Right forelimb (tissue), 1 donor: Measurements from ENCODE around the gene DNAI1.
"Not testable (repeated sequence)": the region's sequence is repeated elsewhere in the genome, so short reads cannot be mapped to it uniquely, and the experiment has no call there.

Experiments used
- DNase-seq: peaks from one replicate; pipeline ENCODE4 v3.0.0-alpha.2; 2018

The DNAI1 gene

GRCh38 chr9:34451135-34451534 is 7.5 kb upstream of the DNAI1 start:
- no peak for DNase-seq

- DNase-seq, result no peak
Measured at GRCh38 chr9:34451545-34451944, 7.1 kb upstream of the DNAI1 start.

DNA sequence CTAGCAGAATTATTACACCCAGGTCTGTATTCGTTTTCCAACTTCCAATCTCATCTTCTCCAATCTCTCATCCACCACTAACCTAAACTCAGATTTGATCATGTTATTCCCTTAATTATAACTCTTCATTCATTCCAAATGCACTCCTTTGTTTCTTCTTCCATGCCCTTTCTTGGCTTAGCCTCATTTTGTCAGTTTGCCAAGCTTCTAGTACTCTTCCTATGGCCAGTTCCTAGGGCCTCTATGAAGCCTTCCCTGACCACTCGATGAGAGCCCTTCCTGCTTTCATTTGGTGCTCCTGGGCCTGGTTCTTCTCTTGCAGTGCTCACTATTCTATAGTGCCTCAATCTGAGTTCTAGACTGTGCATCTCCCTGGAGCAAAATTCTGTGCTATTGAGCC is 6.0 kb upstream of the DNAI1 start:
- no peak for DNase-seq

DNA sequence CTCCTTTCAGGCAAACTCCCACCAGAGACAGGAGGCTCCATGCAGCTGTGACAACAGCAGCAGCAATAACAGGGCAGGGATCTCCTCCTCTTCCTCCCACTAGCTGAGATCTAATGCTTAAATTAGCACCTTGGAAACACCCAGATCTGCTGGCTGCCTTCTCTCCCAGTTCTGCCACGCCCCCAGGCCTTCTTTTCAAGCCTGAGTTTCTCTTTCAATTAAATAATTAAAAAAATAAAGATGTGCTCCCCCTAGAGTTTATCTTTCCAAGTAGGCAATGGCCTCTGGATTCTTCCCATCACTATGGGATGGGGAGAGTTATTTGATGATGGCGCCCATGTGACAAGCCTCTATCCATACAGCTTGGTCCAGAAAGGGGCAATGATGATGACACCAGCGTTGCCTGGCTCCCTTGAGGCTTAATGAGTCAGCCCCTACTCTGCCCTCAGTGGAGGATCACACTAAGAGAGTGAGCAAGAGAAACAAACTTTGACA is 4.0 kb upstream of the DNAI1 start:
- DNase-seq, result no peak

DNA sequence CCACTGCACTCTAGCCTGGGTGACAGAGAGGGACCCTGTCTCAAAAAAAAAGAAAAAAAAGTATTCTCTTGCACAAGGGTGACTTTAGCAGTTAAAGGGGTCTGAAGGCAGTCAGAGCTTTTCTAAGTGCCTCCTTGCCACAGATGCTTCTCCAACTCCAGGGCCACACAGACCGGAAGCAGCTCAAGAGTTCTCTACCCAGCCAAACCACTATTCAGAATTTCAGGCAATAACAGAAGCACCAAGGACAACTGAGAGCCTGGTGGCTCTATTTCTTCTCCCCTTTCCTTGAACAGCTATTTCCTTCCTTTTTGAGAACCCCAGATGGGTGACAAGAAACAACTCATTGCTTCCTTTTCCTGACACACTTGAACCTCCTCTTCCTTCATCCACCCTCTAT is 2.5 kb upstream of the DNAI1 start:
- DNase-seq, result no peak

DNA sequence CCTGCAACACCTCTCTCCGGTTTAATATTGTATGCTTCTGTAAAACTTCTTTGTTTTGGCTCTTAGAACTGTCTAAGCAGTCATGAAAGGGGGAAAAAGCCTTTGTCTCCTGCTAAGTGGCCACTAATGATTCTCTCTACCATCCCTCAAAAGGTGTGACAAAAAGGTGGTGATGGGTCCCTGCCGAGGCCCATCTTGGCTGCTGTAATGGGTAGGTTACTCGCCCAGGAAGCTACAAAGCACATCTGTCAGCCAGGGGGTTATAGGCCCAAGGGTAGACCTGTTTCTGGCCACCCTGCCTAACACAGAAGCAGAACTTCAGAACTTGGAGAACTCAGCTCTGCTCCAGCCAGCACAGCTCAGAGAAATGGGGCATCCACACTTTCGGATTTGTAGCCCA is 1.9 kb upstream of the DNAI1 start:
- no peak for DNase-seq

DNA sequence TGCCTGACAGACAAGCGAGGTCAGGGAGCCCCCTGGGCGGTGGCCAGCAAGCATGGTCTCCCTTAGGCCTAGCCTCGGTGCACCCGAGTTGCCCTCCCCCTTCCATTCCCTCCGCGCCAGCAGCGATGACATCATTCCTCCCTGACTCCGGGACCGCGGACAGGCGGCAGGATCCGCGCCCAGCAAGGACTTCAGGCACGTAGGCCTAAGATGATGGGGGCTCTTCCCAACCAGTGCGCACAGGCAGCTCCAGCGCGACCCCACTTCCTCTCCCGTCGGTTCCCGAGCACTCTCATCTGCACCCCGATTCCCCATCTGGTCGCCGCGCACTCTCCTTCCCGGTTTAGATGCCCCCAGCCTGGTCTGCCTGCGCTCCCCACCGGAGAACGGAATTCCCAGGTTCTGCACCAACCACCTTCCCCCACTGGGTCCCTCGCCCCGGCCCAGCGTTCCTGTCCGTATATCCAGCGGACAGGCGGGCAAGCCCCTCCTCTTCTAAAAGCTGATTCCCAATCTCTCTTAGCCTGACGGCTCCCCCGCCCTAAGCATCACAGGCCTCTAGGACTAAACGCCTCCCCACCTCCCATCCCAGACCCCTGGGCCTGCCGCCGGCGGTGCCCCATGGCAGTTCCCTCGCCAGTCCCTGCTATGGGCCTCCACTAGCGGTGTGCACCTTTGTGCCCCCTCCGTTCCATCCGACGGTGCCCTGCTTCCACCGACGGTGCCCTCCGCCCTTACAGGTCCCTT is 1.2 kb upstream of the DNAI1 start:
- DNase-seq, result peak; percentile 64

- DNase-seq, result no peak
Measured at GRCh38 chr9:34458959-34459340, 345 bp downstream of the DNAI1 start.

GRCh38 chr9:34459356-34459755 is 751 bp downstream of the DNAI1 start:
- no peak for DNase-seq

DNA sequence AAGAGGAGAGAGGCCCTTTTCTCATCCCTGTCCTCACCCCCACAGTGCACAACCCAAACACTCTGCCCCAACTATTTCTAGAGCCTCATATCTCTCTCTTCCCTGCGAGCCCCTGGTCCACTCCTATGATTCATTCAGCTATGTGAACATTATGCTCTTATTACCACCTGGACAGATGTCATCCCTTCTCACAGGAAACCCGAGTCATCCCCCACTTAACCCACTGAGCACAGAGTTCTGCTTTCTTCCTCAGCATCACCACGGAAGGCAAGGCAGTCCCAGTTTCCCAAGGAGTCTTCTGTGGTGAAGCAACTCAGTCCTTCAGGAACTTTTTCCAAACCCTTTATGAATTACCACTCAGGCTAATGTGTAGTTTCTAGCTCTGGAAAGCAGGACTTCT is 1.3 kb downstream of the DNAI1 start:
- DNase-seq, result no peak

DNA sequence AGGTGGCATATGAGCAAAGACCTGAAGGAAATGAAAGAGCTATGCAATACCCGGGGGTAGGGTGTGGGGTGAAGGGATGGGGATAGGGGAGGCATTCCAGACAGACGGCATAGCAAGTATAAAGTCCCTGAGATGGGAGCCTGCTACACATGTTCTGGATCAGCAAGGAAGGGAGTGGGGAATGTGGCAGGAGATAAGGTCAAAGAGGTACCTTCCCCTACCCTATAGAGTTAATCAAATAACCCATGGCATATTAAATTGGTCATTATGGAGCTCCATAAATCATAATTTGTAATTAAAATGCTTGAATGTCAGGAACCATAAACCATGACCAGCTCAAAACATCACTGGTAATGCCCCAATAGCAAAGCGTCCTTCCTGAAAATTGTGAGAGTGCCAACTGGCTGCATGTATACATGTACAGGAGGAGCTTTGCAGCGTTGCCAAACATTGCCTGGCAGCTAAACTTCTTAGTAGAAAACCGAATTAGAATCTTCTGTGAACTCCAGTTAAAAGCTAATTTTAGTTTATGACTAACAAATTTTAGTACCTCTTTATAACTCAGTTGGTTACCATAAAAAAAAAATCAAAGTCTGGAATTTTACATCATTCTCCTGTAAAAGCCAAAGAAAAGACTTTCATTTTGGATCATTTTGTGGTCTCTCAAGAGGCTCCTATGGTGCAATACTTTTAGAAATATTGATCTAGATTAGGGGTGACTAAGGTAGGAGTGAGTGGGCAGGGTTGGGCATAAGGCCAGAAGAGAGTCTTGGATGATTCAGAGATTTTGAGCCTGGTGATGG is 4.7 kb downstream of the DNAI1 start:
- DNase-seq, result no peak

DNA sequence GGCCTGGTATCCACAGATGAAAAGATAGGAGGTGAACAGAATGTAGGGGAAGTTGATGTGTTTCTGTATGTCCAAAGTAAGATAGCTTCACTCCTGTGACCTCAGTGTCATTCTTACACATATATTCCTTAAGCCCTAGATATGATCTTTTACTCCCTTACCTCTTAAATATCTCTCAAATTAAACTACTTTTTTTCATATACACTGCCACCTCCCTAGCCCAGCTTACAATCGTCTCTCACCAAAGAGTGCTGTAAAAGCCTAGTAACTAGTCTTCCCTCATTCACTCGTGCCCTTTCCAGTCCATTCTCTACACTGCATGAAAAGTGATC is 5.3 kb downstream of the DNAI1 start:
- no peak for DNase-seq

DNA sequence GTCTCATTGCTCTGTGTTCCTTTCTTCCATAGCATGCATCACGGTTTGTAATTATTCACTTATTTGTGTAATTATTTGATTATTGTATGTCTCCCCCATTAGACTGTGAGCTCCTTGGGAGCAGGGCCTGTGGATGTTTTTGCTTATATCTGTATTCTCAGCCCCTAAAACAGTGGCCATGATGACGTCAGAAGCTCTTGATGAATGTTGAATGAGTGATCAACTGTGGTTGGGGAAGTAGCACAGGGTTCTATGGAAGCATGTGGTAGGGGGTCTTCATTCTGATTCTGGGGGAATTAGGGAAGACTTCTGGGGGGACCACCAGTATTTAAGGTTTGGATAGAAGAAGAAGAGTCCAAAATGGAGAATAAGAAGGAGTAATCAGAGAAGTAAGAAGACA is 6.0 kb downstream of the DNAI1 start:
- DNase-seq, result no peak

DNA sequence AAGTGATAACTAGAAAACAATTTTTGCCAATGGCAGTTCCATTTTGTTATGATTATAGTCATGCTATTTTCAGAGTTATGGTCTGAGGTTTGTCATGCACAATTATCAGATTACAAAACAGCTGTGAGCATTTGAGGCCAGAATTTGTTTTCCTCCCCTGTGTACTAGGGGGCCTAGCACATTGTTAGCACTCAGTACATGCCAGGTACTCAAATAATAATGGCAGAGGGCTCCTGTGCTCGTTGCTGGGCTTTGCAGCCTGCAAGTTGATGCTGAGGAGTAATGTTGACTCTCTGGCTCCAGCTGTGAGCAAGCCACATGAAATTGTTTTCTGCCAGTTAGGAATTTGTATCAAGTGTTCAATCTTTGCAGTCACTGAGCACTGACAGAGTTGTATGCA is 6.9 kb downstream of the DNAI1 start:
- DNase-seq, result no peak

DNA sequence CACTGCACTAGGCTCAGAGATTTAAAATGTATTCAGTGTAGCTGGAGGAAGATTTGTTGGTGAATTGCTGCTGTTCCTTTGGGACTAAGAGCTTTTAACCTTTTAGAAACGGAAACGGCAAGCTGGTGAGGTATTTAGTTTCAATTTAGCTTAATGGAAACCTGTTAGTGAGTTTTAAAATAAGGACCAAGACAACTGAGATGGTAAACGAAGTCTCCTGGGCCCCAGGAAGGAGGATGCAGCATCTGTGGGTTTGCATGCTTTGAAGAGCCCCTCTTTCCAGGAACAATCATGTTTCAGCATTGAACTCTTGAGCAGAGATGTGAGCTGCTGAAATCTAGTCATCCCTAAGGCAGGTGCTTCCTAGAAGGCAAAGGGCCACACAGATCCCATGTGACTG is 16.5 kb downstream of the DNAI1 start:
- DNase-seq, result no peak

GRCh38 chr9:34477541-34477940 is 18.9 kb downstream of the DNAI1 start:
- DNase-seq, result no peak

DNA sequence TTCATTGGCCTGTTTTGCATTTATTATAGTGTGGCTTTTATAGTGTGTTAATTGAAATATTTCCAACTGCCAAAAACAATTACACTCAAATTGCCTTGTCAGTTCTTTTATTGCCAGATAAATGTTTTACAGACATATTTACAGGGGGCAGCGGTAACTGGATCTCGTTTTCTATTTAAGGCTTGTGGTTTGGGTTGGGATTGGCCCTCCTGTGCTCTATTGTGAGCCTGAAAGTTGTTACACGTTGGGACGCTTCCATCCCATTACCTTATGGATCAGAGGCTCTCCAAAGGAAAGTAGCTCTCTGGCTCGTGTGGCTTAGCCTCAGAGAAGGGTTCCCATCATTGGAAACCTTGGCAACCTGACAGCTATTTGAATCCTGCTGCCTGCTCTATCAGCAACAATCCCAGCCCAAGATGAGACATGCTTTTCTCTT is 20.8 kb downstream of the DNAI1 start:
- no peak for DNase-seq

GRCh38 chr9:34481620-34482019 is 23.0 kb downstream of the DNAI1 start:
- DNase-seq, result not testable (repeated sequence)

DNA sequence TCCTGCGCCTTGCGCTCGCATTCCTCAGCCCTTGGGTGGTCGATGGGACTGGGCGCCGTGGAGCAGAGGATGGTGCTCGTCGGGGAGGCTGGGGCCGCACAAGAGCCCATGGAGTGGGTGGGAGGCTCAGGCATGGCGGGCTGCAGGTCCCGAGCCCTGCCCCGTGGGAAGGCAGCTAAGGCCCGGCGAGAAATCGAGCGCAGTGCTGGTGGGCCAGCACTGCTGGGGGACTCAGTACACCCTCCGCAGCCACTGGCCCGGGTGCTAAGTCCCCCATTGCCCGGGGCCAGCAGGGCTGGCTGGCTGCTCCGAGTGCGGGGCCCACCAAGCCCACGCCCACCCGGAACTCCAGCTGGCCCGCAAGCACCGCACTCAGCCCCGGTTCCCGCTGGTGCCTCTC is 24.1 kb downstream of the DNAI1 start:
- not testable (repeated sequence) for DNase-seq

- DNase-seq, result no peak
Measured at GRCh38 chr9:34484678-34485077, 26.1 kb downstream of the DNAI1 start.

- DNase-seq, result no peak
Measured at GRCh38 chr9:34485822-34486221, 27.2 kb downstream of the DNAI1 start.

GRCh38 chr9:34486572-34486971 is 28.0 kb downstream of the DNAI1 start:
- no peak for DNase-seq

- DNase-seq, result no peak
Measured at GRCh38 chr9:34490360-34490759, 31.8 kb downstream of the DNAI1 start.

DNA sequence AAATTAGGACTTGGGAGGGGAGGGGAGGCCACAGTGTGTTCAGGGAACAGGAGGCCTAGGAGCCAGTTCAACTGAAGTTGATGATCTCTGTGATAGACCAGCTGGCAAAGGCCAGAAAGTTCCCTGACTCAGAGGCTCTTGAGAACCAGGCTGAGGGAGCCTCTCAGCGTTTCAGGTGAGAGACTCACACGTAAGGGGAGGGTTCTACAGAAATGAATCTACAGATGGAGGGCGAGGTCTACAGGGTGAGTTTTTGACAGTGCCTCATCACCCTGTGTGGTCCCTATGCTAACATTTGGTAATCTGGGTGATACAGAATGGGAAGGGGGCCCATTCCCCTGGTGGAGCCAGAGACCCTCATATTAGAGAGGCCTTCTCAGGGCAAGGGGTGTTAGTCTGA is 32.2 kb downstream of the DNAI1 start:
- DNase-seq, result no peak

DNA sequence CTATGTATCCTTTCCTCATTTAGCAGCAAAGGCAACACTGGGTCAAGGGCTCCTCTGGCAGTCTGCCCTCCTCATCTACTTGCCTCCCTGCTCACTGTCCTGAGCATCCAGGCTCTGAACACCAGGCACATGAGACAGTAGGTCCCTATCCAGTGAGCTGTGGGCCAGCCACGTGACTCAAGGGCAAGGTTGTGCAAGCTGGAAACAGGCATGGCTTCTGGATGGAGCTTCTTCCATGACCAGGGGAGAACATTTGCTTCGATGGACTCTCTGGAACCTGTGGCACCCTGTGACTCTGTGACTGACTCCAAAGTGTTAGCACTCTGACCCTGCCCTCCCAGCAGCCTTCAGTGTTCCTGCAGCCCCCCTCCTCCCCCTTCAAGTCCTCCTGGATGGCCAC is 33.0 kb downstream of the DNAI1 start:
- no peak for DNase-seq
